HG03521 (cell line): Measurements from ENCODE around the gene MNX1.

Source experiments
- ATAC-seq: cut with Tn5 transposase; IDR thresholded peaks from one replicate; pipeline ENCODE4 v1.9.1; 2021; ENCODE audit warnings: mild to moderate bottlenecking, moderate library complexity; ENCODE audit not compliant: unreplicated experiment

MNX1 gene

GRCh38 chr7:157003756-157004520 is 6.5 kb downstream of the MNX1 start:
- ATAC-seq, result no peak

- no peak for ATAC-seq
These were observed 7.1 kb downstream of the MNX1 start for GRCh38 chr7:157003445-157003755.

GRCh38 chr7:157002819-157003421 is 7.5 kb downstream of the MNX1 start:
- no peak for ATAC-seq

- no peak for ATAC-seq
These were observed 8.3 kb downstream of the MNX1 start for GRCh38 chr7:157001920-157002818.

- no peak for ATAC-seq
These were observed 9.5 kb downstream of the MNX1 start for GRCh38 chr7:157000741-157001653.

GRCh38 chr7:156999958-157000726 is 10.3 kb downstream of the MNX1 start:
- ATAC-seq, result no peak

- no peak for ATAC-seq
These were observed 11.2 kb downstream of the MNX1 start for GRCh38 chr7:156998988-156999957.

GRCh38 chr7:156994417-156994816 is 16.0 kb downstream of the MNX1 start:
- no peak for ATAC-seq

GRCh38 chr7:156993925-156994235 is 16.6 kb downstream of the MNX1 start:
- ATAC-seq, result no peak

- ATAC-seq, result no peak
These were observed 17.2 kb downstream of the MNX1 start for GRCh38 chr7:156993021-156993924.

- no peak for ATAC-seq
These were observed 20.5 kb downstream of the MNX1 start for GRCh38 chr7:156989766-156990535.

GRCh38 chr7:156988343-156989185 is 21.9 kb downstream of the MNX1 start:
- no peak for ATAC-seq

- no peak for ATAC-seq
These were observed 24.1 kb downstream of the MNX1 start for GRCh38 chr7:156986378-156986777.

GRCh38 chr7:156985101-156985992 is 25.1 kb downstream of the MNX1 start:
- ATAC-seq, result no peak

- ATAC-seq, result no peak
These were observed 26.1 kb downstream of the MNX1 start for GRCh38 chr7:156984174-156984891.
